HCEC 1CT (cell line): ENCODE measurements around the gene NRG2.

Source experiments
- DNase-seq: peaks from one replicate; pipeline ENCODE4 v3.0.0-alpha.2; 2017

NRG2 gene

GRCh38 chr5:139872851-139873794, 170.0 kb downstream of the NRG2 start:
- no peak for DNase-seq

- DNase-seq = no peak
Observed at GRCh38 chr5:139872052-139872766, 170.9 kb downstream of the NRG2 start.

- no peak for DNase-seq
Observed at GRCh38 chr5:139871614-139872013, 171.5 kb downstream of the NRG2 start.

- no peak for DNase-seq
Observed at GRCh38 chr5:139870677-139871076, 172.4 kb downstream of the NRG2 start.

- DNase-seq = no peak
Observed at GRCh38 chr5:139869042-139869790, 173.9 kb downstream of the NRG2 start.

- no peak for DNase-seq
Observed at GRCh38 chr5:139867581-139867980, 175.5 kb downstream of the NRG2 start.

GRCh38 chr5:139867109-139867508, 176.0 kb downstream of the NRG2 start:
- no peak for DNase-seq

- no peak for DNase-seq
Observed at GRCh38 chr5:139864716-139865483, 178.2 kb downstream of the NRG2 start.

- peak; percentile 14 for DNase-seq
Observed at GRCh38 chr5:139863855-139864558, 179.1 kb downstream of the NRG2 start.

GRCh38 chr5:139863361-139863760, 179.7 kb downstream of the NRG2 start:
- DNase-seq = no peak

GRCh38 chr5:139862803-139863202, 180.3 kb downstream of the NRG2 start:
- no peak for DNase-seq

- no peak for DNase-seq
Observed at GRCh38 chr5:139862313-139862712, 180.8 kb downstream of the NRG2 start.

GRCh38 chr5:139861889-139862207, 181.3 kb downstream of the NRG2 start:
- no peak for DNase-seq

GRCh38 chr5:139861021-139861888, 181.8 kb downstream of the NRG2 start:
- DNase-seq = no peak

- no peak for DNase-seq
Observed at GRCh38 chr5:139859013-139859412, 184.1 kb downstream of the NRG2 start.

GRCh38 chr5:139856714-139857113, 186.4 kb downstream of the NRG2 start:
- DNase-seq = no peak

- DNase-seq = no peak
Observed at GRCh38 chr5:139855946-139856540, 187.1 kb downstream of the NRG2 start.

- DNase-seq = no peak
Observed at GRCh38 chr5:139855451-139855850, 187.6 kb downstream of the NRG2 start.

- DNase-seq = no peak
Observed at GRCh38 chr5:139854953-139855352, 188.1 kb downstream of the NRG2 start.

- DNase-seq = no peak
Observed at GRCh38 chr5:139854029-139854605, 189.0 kb downstream of the NRG2 start.
